ENCODE results near the gene TRIM7.

DNA sequence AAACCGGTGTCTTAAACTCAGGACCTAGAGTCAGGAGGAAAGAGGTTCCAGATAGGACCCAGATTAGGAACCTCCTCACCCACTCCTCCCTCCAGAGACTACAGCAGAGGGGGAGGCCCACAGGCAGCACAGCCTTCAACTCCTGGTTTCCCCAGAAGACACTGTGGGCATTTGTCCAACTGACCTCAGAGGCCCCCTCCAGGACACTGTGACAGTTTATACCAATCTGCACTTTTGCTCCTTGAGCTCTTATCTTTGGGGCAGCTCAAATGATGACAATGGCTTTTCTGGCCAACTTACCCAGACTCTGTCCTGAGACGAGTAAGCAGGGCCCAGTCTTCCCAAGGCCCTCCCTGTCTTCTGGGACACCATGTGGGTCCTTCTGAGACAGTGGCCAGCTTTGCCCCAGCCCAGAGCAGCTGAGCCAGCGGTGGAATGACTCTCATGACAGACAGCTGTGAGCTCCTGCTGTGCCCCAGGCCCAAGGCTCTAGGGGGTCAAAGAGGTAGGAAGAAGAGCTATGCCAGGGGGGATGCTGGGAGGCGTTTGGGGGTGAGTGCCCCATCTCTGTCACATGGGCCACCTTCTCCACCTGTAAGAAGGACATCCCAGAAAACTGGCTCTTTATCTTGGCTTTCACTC, 43.3 kb downstream of the TRIM7 start:
- TF ChIP-seq, protein P1, sequence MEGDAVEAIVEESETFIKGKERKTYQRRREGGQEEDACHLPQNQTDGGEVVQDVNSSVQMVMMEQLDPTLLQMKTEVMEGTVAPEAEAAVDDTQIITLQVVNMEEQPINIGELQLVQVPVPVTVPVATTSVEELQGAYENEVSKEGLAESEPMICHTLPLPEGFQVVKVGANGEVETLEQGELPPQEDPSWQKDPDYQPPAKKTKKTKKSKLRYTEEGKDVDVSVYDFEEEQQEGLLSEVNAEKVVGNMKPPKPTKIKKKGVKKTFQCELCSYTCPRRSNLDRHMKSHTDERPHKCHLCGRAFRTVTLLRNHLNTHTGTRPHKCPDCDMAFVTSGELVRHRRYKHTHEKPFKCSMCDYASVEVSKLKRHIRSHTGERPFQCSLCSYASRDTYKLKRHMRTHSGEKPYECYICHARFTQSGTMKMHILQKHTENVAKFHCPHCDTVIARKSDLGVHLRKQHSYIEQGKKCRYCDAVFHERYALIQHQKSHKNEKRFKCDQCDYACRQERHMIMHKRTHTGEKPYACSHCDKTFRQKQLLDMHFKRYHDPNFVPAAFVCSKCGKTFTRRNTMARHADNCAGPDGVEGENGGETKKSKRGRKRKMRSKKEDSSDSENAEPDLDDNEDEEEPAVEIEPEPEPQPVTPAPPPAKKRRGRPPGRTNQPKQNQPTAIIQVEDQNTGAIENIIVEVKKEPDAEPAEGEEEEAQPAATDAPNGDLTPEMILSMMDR (conservative IDR thresholded peaks at IDR 0.05; ENCODE audit: low read length), result no peak
- TF ChIP-seq EZH2phosphoT487 (IDR thresholded peaks at IDR 0.05; ENCODE audit: borderline replicate concordance), result no peak
